ENCODE data around the gene ESPNL. TPM values are rescaled to one million over a fixed set of nuclear protein-coding genes. Genes with fewer than 3 reads are reported as not detected.
"Not testable (repeated sequence)": the region's sequence is repeated elsewhere in the genome, so short reads cannot be mapped to it uniquely, and the experiment has no call there.

The ESPNL gene
- total RNA-seq, 1 experiment from 2014 or later, result 1.0 TPM

- H3K27ac ChIP-seq (ENCODE audit: low read length), result peak overlapping the region; percentile 43; the same call in 1 of the 2 replicates
- no peaks in the 10 kb centered on the region for H3K9me2 ChIP-seq (replicated peaks; ENCODE audit: insufficient read depth, low read length)
- H3K79me2 ChIP-seq (ENCODE audit: low read length), result no peaks in the 10 kb centered on the region
- H3K36me3 ChIP-seq (ENCODE audit: insufficient read depth, low read length), result peaks cover 11% of the 10 kb centered on the region; the same call in 1 of the 2 replicates
- no peak overlapping the region for H3K9ac ChIP-seq (ENCODE audit: low read length)
- no peak for DNase-seq
- no peak overlapping the region for H2AFZ ChIP-seq (ENCODE audit: low read length)
- H4K20me1 ChIP-seq (ENCODE audit: insufficient read depth, low read depth, low read length), result no peaks in the 10 kb centered on the region
- no peaks in the 10 kb centered on the region for H3K27me3 ChIP-seq (ENCODE audit: low read length)
- no peaks in the 10 kb centered on the region for H3K4me1 ChIP-seq (ENCODE audit: low read length)
- H3K4me3 ChIP-seq (ENCODE audit: low read length), result no peak overlapping the region
- no peak overlapping the region for H3K4me2 ChIP-seq (ENCODE audit: low read depth, low read length, poor library complexity, severe bottlenecking)
- H3K9me3 ChIP-seq (ENCODE audit: low read length), result no peaks in the 10 kb centered on the region
Observed at GRCh38 chr2:238168196-238169047, 68.3 kb downstream of the ESPNL start.

- H3K79me2 ChIP-seq (ENCODE audit: low read length), result no peaks in the 10 kb centered on the region
- H3K9me3 ChIP-seq (ENCODE audit: low read length), result no peaks in the 10 kb centered on the region
- H3K27me3 ChIP-seq (ENCODE audit: low read length), result no peaks in the 10 kb centered on the region
- no peaks in the 10 kb centered on the region for H4K20me1 ChIP-seq (ENCODE audit: insufficient read depth, low read depth, low read length)
- no peak overlapping the region for H3K4me2 ChIP-seq (ENCODE audit: low read depth, low read length, poor library complexity, severe bottlenecking)
- no peak overlapping the region for H3K4me3 ChIP-seq (ENCODE audit: low read length)
- no peaks in the 10 kb centered on the region for H3K4me1 ChIP-seq (ENCODE audit: low read length)
- DNase-seq, result no peak
- peaks cover 18% of the 10 kb centered on the region; the same call in 1 of the 2 replicates for H3K36me3 ChIP-seq (ENCODE audit: insufficient read depth, low read length)
- peak overlapping the region; percentile 43; the same call in 1 of the 2 replicates for H3K27ac ChIP-seq (ENCODE audit: low read length)
- no peak overlapping the region for H2AFZ ChIP-seq (ENCODE audit: low read length)
- H3K9ac ChIP-seq (ENCODE audit: low read length), result no peak overlapping the region
- H3K9me2 ChIP-seq (replicated peaks; ENCODE audit: insufficient read depth, low read length), result no peaks in the 10 kb centered on the region
Observed at GRCh38 chr2:238169048-238169707, 69.0 kb downstream of the ESPNL start.

- no peaks in the 10 kb centered on the region for H3K27me3 ChIP-seq (ENCODE audit: low read length)
- no peaks in the 10 kb centered on the region for H3K79me2 ChIP-seq (ENCODE audit: low read length)
- no peaks in the 10 kb centered on the region for H3K9me2 ChIP-seq (replicated peaks; ENCODE audit: insufficient read depth, low read length)
- no peaks in the 10 kb centered on the region for H3K9me3 ChIP-seq (ENCODE audit: low read length)
- H3K4me2 ChIP-seq (ENCODE audit: low read depth, low read length, poor library complexity, severe bottlenecking), result no peak overlapping the region
- H3K4me3 ChIP-seq (ENCODE audit: low read length), result no peak overlapping the region
- H4K20me1 ChIP-seq (ENCODE audit: insufficient read depth, low read depth, low read length), result 0 out of 2 replicates have a peak, but pooled peaks cover 4% of the 10 kb centered on the region
- peak overlapping the region; percentile 43; the same call in 1 of the 2 replicates for H3K27ac ChIP-seq (ENCODE audit: low read length)
- peaks cover 23% of the 10 kb centered on the region; the same call in 1 of the 2 replicates for H3K36me3 ChIP-seq (ENCODE audit: insufficient read depth, low read length)
- H2AFZ ChIP-seq (ENCODE audit: low read length), result no peak overlapping the region
- no peak overlapping the region for H3K9ac ChIP-seq (ENCODE audit: low read length)
- no peaks in the 10 kb centered on the region for H3K4me1 ChIP-seq (ENCODE audit: low read length)
- no peak for DNase-seq
Observed at GRCh38 chr2:238169708-238170251, 69.6 kb downstream of the ESPNL start.

- H3K9me2 ChIP-seq (replicated peaks; ENCODE audit: insufficient read depth, low read length), result no peaks in the 10 kb centered on the region
- no peak overlapping the region for H3K27ac ChIP-seq (ENCODE audit: low read length)
- H3K4me3 ChIP-seq (ENCODE audit: low read length), result no peak overlapping the region
- no peak overlapping the region for H2AFZ ChIP-seq (ENCODE audit: low read length)
- H3K9ac ChIP-seq (ENCODE audit: low read length), result no peak overlapping the region
- no peaks in the 10 kb centered on the region for H3K27me3 ChIP-seq (ENCODE audit: low read length)
- H3K4me1 ChIP-seq (ENCODE audit: low read length), result no peaks in the 10 kb centered on the region
- 0 out of 2 replicates have a peak, but pooled peaks cover 9% of the 10 kb centered on the region for H4K20me1 ChIP-seq (ENCODE audit: insufficient read depth, low read depth, low read length)
- no peaks in the 10 kb centered on the region for H3K9me3 ChIP-seq (ENCODE audit: low read length)
- no peaks in the 10 kb centered on the region for H3K79me2 ChIP-seq (ENCODE audit: low read length)
- H3K4me2 ChIP-seq (ENCODE audit: low read depth, low read length, poor library complexity, severe bottlenecking), result no peak overlapping the region
- DNase-seq, result no peak
- peaks cover 28% of the 10 kb centered on the region; the same call in 1 of the 2 replicates for H3K36me3 ChIP-seq (ENCODE audit: insufficient read depth, low read length)
Observed at GRCh38 chr2:238170386-238171071, 70.4 kb downstream of the ESPNL start.

- peaks cover 28% of the 10 kb centered on the region; the same call in 1 of the 2 replicates for H3K36me3 ChIP-seq (ENCODE audit: insufficient read depth, low read length)
- not testable (repeated sequence) for H4K20me1 ChIP-seq (ENCODE audit: insufficient read depth, low read depth, low read length); H3K27me3 ChIP-seq (ENCODE audit: low read length); H3K9ac ChIP-seq (ENCODE audit: low read length); H3K9me3 ChIP-seq (ENCODE audit: low read length); H3K79me2 ChIP-seq (ENCODE audit: low read length); DNase-seq; H3K4me3 ChIP-seq (ENCODE audit: low read length); H3K4me1 ChIP-seq (ENCODE audit: low read length); H3K9me2 ChIP-seq (replicated peaks; ENCODE audit: insufficient read depth, low read length); H3K27ac ChIP-seq (ENCODE audit: low read length); H3K4me2 ChIP-seq (ENCODE audit: low read depth, low read length, poor library complexity, severe bottlenecking); H2AFZ ChIP-seq (ENCODE audit: low read length)
Observed at GRCh38 chr2:238171072-238171431, 70.9 kb downstream of the ESPNL start.

GRCh38 chr2:238171575-238172187, 71.5 kb downstream of the ESPNL start:
- no peak overlapping the region for H2AFZ ChIP-seq (ENCODE audit: low read length)
- peaks cover 32% of the 10 kb centered on the region; the same call in 1 of the 2 replicates for H3K36me3 ChIP-seq (ENCODE audit: insufficient read depth, low read length)
- 0 out of 2 replicates have a peak, but pooled peaks cover 9% of the 10 kb centered on the region for H4K20me1 ChIP-seq (ENCODE audit: insufficient read depth, low read depth, low read length)
- no peaks in the 10 kb centered on the region for H3K9me3 ChIP-seq (ENCODE audit: low read length)
- no peak for DNase-seq
- H3K27me3 ChIP-seq (ENCODE audit: low read length), result no peaks in the 10 kb centered on the region
- H3K9ac ChIP-seq (ENCODE audit: low read length), result no peak overlapping the region
- H3K4me1 ChIP-seq (ENCODE audit: low read length), result no peaks in the 10 kb centered on the region
- H3K4me3 ChIP-seq (ENCODE audit: low read length), result no peak overlapping the region
- H3K27ac ChIP-seq (ENCODE audit: low read length), result no peak overlapping the region
- H3K9me2 ChIP-seq (replicated peaks; ENCODE audit: insufficient read depth, low read length), result no peaks in the 10 kb centered on the region
- H3K4me2 ChIP-seq (ENCODE audit: low read depth, low read length, poor library complexity, severe bottlenecking), result no peak overlapping the region
- no peaks in the 10 kb centered on the region for H3K79me2 ChIP-seq (ENCODE audit: low read length)

- Histone ChIP-seq H3K4me2 (ENCODE audit: low read depth, low read length, poor library complexity, severe bottlenecking) (no peak overlapping the region), H2AFZ (ENCODE audit: low read length) (no peak overlapping the region), H3K4me1 (ENCODE audit: low read length) (no peaks in the 10 kb centered on the region), H3K79me2 (ENCODE audit: low read length) (peaks cover 1% of the 10 kb centered on the region; the same call in 1 of the 2 replicates), H3K9me2 (replicated peaks; ENCODE audit: insufficient read depth, low read length) (no peaks in the 10 kb centered on the region), H3K4me3 (ENCODE audit: low read length) (no peak overlapping the region), H3K27me3 (ENCODE audit: low read length) (no peaks in the 10 kb centered on the region), H3K27ac (ENCODE audit: low read length) (no peak overlapping the region), H3K36me3 (ENCODE audit: insufficient read depth, low read length) (peaks cover 39% of the 10 kb centered on the region), H3K9ac (ENCODE audit: low read length) (no peak overlapping the region), H3K9me3 (ENCODE audit: low read length) (no peaks in the 10 kb centered on the region), H4K20me1 (ENCODE audit: insufficient read depth, low read depth, low read length) (0 out of 2 replicates have a peak, but pooled peaks cover 9% of the 10 kb centered on the region)
- no peak for DNase-seq
Observed at GRCh38 chr2:238172439-238172838, 72.3 kb downstream of the ESPNL start.
